HepG2 (cell line): Measurements from ENCODE around the gene MACROD2. TPM values are rescaled to one million over a fixed set of nuclear protein-coding genes. Genes with fewer than 3 reads are reported as not detected.

Source experiments
- ATAC-seq: fragments of 200-7000 bp; cut with Tn5 transposase; 3 replicates; pipeline ENCODE4 v1.9.1; 2020; ENCODE audit warnings: mild to moderate bottlenecking, moderate library complexity
- BruUV-seq: library from RNA; stranded (reverse); fragments of 400-500 nt; replicated peaks from 2 replicates; lab custom pipeline; 2021; lab: Mats Ljungman, UMichigan
- CTCF ChIA-PET: fragments of 300-600 bp; formaldehyde crosslinking; extraction: SDS; loops from one replicate; lab custom pipeline; 2021; ENCODE audit warnings: low total read pairs, inconsistent platforms, low intra/inter-chr PET ratio; lab: Yijun Ruan, JAX
- POLR2A ChIA-PET: fragments of 350-600 bp; sonication (Branson Sonifier 250); formaldehyde crosslinking; loops from one replicate; lab custom pipeline; 2020; ENCODE audit warnings: antibody characterized with exemption, inconsistent platforms; lab: Yijun Ruan, JAX
- DNase-seq: peaks from one replicate; pipeline ENCODE4 v3.0.0-alpha.2; 2015; ENCODE audit warnings: low spot score
- FAIRE-seq: peaks from 3 replicates; lab custom pipeline; 2011; peaks lifted over from hg19 to GRCh38; lab: Jason Lieb, UNC
- H2AFZ ChIP-seq: one replicate; pipeline ENCODE4 v1.6.1; 2011; ENCODE audit warnings: low read length, inconsistent platforms
- H3K27ac ChIP-seq: fragments of 300-600 bp; 3 replicates; pipeline ENCODE4 v1.8.0; 2011; ENCODE audit warnings: mixed run types, mild to moderate bottlenecking, mixed read lengths, low read length, inconsistent platforms; ENCODE audit not compliant: insufficient read depth; ENCODE audit errors: extremely low read length
- H3K27me3 ChIP-seq, 2 experiments: fragments of 200-600 bp in 1 of 2; 2 replicates in 1 of 2; 3 replicates in 1 of 2; pipeline versions ENCODE4 v1.6.0 to v1.8.0; 2011; ENCODE audit warnings: low read length in 2 of 2, mild to moderate bottlenecking in 2 of 2, moderate library complexity in 2 of 2, inconsistent platforms in 1 of 2; ENCODE audit not compliant: insufficient read depth in 2 of 2, control insufficient read depth in 1 of 2
- H3K36me3 ChIP-seq, 2 experiments: fragments of 200-600 bp in 1 of 2; replicated peaks in 1 of 2; 2 replicates in 1 of 2; 3 replicates in 1 of 2; pipeline versions ENCODE4 v1.5.1 to v1.8.0; 2011; ENCODE audit warnings: low read length in 2 of 2, inconsistent platforms in 1 of 2; ENCODE audit not compliant: insufficient read depth in 2 of 2, control insufficient read depth in 1 of 2
- H3K4me1 ChIP-seq: 2 replicates; pipeline ENCODE4 v1.5.1; 2012; ENCODE audit warnings: low read length, inconsistent platforms; ENCODE audit not compliant: insufficient read depth
- H3K4me2 ChIP-seq: 2 replicates; pipeline ENCODE4 v1.6.0; 2011; ENCODE audit warnings: low read depth, low read length, inconsistent platforms
- H3K4me3 ChIP-seq, 3 experiments: fragments of 200-600 bp in 1 of 3; sonication (generic), shearing (Covaris generic) in 1 of 3; replicated peaks in 1 of 3; 2 replicates each; pipeline ENCODE4 v1.5.1; 2011 to 2016; ENCODE audit warnings: low read length in 3 of 3, inconsistent platforms in 2 of 3, low read depth in 2 of 3, mild to moderate bottlenecking in 2 of 3, control low read depth in 1 of 3, mixed read lengths in 1 of 3; ENCODE audit not compliant: insufficient read depth in 1 of 3
- H3K79me2 ChIP-seq: one replicate; pipeline ENCODE4 v1.6.1; 2011; ENCODE audit warnings: low read length, inconsistent platforms; ENCODE audit not compliant: insufficient read depth
- H3K9ac ChIP-seq: 2 replicates; pipeline ENCODE4 v1.6.0; 2011; ENCODE audit warnings: mild to moderate bottlenecking, low read depth, low read length, inconsistent platforms; ENCODE audit not compliant: insufficient read depth
- H3K9me3 ChIP-seq: 2 replicates; pipeline ENCODE4 v1.5.1; 2012; ENCODE audit warnings: mild to moderate bottlenecking, low read length
- H4K20me1 ChIP-seq: 2 replicates; pipeline ENCODE4 v1.6.0; 2011; ENCODE audit warnings: inconsistent platforms, mild to moderate bottlenecking, low read length, moderate library complexity; ENCODE audit not compliant: insufficient read depth
- FOXM1 ChIP-seq: sonication (generic); formaldehyde crosslinking; IDR thresholded peaks from 2 replicates; pipeline ENCODE4 v1.5.0; 2020; ENCODE audit warnings: missing genetic modification reagents
- FUBP1 ChIP-seq: sonication (generic); formaldehyde crosslinking; IDR thresholded peaks from 2 replicates; pipeline ENCODE4 v1.5.1; 2020; ENCODE audit warnings: missing genetic modification reagents, mild to moderate bottlenecking, borderline replicate concordance
- KDM5A ChIP-seq: fragments of 200-600 bp; sonication (generic); IDR thresholded peaks from 2 replicates; pipeline ENCODE4 v1.7.0; 2018; ENCODE audit warnings: antibody characterized with exemption, mild to moderate bottlenecking, low read length, borderline replicate concordance
- MED8 ChIP-seq: sonication (generic); formaldehyde crosslinking; IDR thresholded peaks from 2 replicates; pipeline ENCODE4 v1.8.1; 2023; ENCODE audit warnings: mild to moderate bottlenecking, missing genetic modification reagents; ENCODE audit not compliant: insufficient replicate concordance
- RBM22 ChIP-seq: fragments of 200-400 bp; formaldehyde crosslinking; optimal IDR thresholded peaks from 2 replicates; pipeline ENCODE3; 2017; ENCODE audit warnings: mild to moderate bottlenecking, low read length, moderate library complexity
- RNF219 ChIP-seq: sonication (generic); formaldehyde crosslinking; IDR thresholded peaks from 2 replicates; pipeline ENCODE4 v1.5.0; 2020; ENCODE audit warnings: mild to moderate bottlenecking, missing genetic modification reagents
- RXRB ChIP-seq: IDR thresholded peaks from 2 replicates; pipeline ENCODE4 v1.6.1; 2016; ENCODE audit warnings: borderline replicate concordance, missing genetic modification reagents, missing compliant biosample characterization
- ZFP82 ChIP-seq: sonication (generic); formaldehyde crosslinking; IDR thresholded peaks from 2 replicates; pipeline ENCODE4 v1.5.1; 2020; ENCODE audit warnings: mild to moderate bottlenecking, missing genetic modification reagents, borderline replicate concordance
- ZNF275 ChIP-seq: sonication (generic); formaldehyde crosslinking; IDR thresholded peaks from 2 replicates; pipeline ENCODE4 v1.8.0; 2022; ENCODE audit warnings: missing genetic modification reagents, mild to moderate bottlenecking, inconsistent platforms, borderline replicate concordance
- ZNF329 ChIP-seq: sonication (generic); formaldehyde crosslinking; IDR thresholded peaks from 2 replicates; pipeline ENCODE4 v1.9.0; 2021; ENCODE audit warnings: low read depth, mild to moderate bottlenecking, missing genetic modification reagents
- ZNF331 ChIP-seq: sonication (generic); formaldehyde crosslinking; IDR thresholded peaks from 2 replicates; pipeline ENCODE4 v1.4.0; 2020; ENCODE audit warnings: missing genetic modification reagents
- ZNF484 ChIP-seq: sonication (generic); formaldehyde crosslinking; IDR thresholded peaks from 2 replicates; pipeline ENCODE4 v1.5.1; 2020; ENCODE audit warnings: mild to moderate bottlenecking, low read depth, missing genetic modification reagents, borderline replicate concordance
- ZNF574 ChIP-seq: sonication (generic); formaldehyde crosslinking; IDR thresholded peaks from 2 replicates; pipeline ENCODE4 v1.4.0; 2020; ENCODE audit warnings: missing genetic modification reagents
- WGBS: methylation state at CpG from one replicate; pipeline ENCODE4 v1.1.6; 2017; ENCODE audit warnings: low lambda C conversion rate; 5-methylcytosine and 5-hydroxymethylcytosine counted together
- in situ Hi-C: cut with HindIII; loops from 2 replicates; pipeline ENCODE4 v1.10.0; 2017; ENCODE audit warnings: low pct_unique_long_range_greater_than_20kb; ENCODE audit not compliant: extremely low pct_ligation_motif_present
- intact Hi-C: fragments of 100-400 bp; cut with micrococcal nuclease; formaldehyde crosslinking; loops from one replicate; pipeline ENCODE4 v1.10.0; 2022; ENCODE audit not compliant: unreplicated experiment
- polyA plus RNA-seq, 8 experiments: library from polyadenylated mRNA; depleted of rRNA in 3 of 8; stranded (reverse) in 7 of 8; unstranded in 1 of 8; fragments of >200 nt; fragmentation: Illumina TruSeq in 4 of 8; extraction: Trizol in 4 of 8; gene quantifications; 2 replicates each; pipeline versions ENCODE4 v1.2.1 to v1.2.3, GENCODE V29; 2011 to 2016; ENCODE audit warnings: low read depth in 4 of 8, missing spikeins in 1 of 8, mixed read lengths in 1 of 8; ENCODE audit not compliant: insufficient read depth in 1 of 8
- total RNA-seq, 5 experiments: library from RNA; depleted of rRNA; stranded (reverse); fragments of >200 nt; fragmentation: Illumina TruSeq; extraction: Trizol; gene quantifications; 2 replicates each; pipeline ENCODE4 v1.2.3, GENCODE V29; 2016; ENCODE audit warnings: low read depth in 1 of 5

The MACROD2 gene
- total and polyA plus RNA-seq, 2 of the 13 experiments (the other 11 are each of a cell fraction or from before 2014, with no cell fraction given): 0.13 to 0.51 TPM

GRCh38 chr20:14649662-14650061 lies 654.3 kb downstream of the MACROD2 start (continued):
- no peak for TF ChIP-seq FUBP1
- no peak for TF ChIP-seq RNF219 (CRISPR knock-in tag)
- TF ChIP-seq FOXM1 (CRISPR knock-in tag): no peak
- TF ChIP-seq ZNF329 (CRISPR knock-in tag): no peak
- no peak for TF ChIP-seq ZNF484
- no peak for TF ChIP-seq ZNF331 (CRISPR knock-in tag)

- Histone ChIP-seq H4K20me1 (no peaks in the 10 kb centered on the region), H3K27ac (no peak overlapping the region), H3K4me2 (no peak overlapping the region), H3K36me3 (no peaks in the 10 kb centered on the region), H3K79me2 (no peaks in the 10 kb centered on the region), H3K9ac (no peak overlapping the region), H3K4me1 (no peaks in the 10 kb centered on the region), H3K4me3 (no peak overlapping the region), H3K27me3 (no peaks in the 10 kb centered on the region), H3K9me3 (no peaks in the 10 kb centered on the region), H2AFZ (no peak overlapping the region)
- WGBS: 18% methylated on average over 4 of the region's 4 CpGs
- DNase-seq (no peak), ATAC-seq (no peak), FAIRE-seq (no peak)
- POLR2A ChIA-PET: no interaction called here
- no TSS peak for BruUV-seq
- intact Hi-C loops: no loop called here
- in situ Hi-C loops: no loop called here
- CTCF ChIA-PET: no interaction called here
- TF ChIP-seq ZNF275 (CRISPR knock-in tag): no peak
- no peak for TF ChIP-seq ZNF574
- no peak for TF ChIP-seq ZFP82 (CRISPR knock-in tag)
- TF ChIP-seq KDM5A: no peak
- no peak for TF ChIP-seq MED8
- TF ChIP-seq RBM22: no peak
- TF ChIP-seq RXRB (CRISPR knock-in tag): no peak
Observed at GRCh38 chr20:14657266-14658005, 662.1 kb downstream of the MACROD2 start.
